ENCODE measurements around the gene ANKRD33B. TPM values are rescaled to one million over a fixed set of nuclear protein-coding genes. Genes with fewer than 3 reads are reported as not detected.

The ANKRD33B gene
- total RNA-seq, 4 donors from 2014 or later, result 4.4 to 17.2 (median 5.9) TPM

DNA sequence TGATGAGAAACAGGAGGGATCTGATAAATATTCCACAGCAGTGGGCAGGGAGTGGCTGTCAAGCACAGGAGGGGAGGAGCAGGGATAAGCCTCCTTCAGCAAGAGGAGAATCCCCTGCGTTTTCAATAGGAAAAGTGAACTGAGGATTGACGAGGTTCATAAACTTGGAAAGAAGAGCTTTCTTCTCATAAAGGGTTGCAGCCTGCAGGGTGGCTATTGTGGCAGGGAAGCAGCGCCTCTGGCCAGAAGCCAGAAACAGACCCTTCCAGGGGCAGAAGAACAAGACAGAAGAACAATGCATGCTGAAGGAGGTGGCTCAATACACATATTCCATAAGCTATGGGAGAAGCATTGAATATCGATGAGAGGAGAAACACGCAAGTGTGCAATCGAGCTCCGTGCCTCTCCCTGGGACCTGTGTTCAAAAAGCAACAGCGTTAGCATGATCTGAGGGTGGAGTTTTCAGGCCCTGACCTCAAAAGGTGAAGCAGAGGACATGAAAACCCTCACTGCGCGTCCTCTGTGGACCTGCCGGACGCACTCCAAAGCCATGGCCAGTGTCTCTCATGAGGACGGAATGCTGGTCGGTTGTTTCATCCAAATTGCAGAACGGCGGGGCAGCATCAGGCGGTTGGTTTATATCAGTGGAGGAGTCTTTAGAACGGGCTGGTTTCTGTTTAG lies 67.6 kb downstream of the ANKRD33B start:
- H3K4me1 ChIP-seq, result peaks cover 0 to 22% (median 11%) of the 10 kb centered on the region in 3 donors
- 74 to 84% methylated on average over 14 to 16 of the region's 18 CpGs for WGBS, 2 donors (ENCODE audit: low coverage in 1 of 2)
- peaks cover 66% of the 10 kb centered on the region for H3K27me3 ChIP-seq
- H3K27ac ChIP-seq, result no peak overlapping the region
- no peak for TF ChIP-seq POLR2A (IDR thresholded peaks at IDR 0.05)
- no peaks in the 10 kb centered on the region for H3K36me3 ChIP-seq
- no peak for ATAC-seq
- no peak overlapping the region for H3K4me3 ChIP-seq
- no peaks in the 10 kb centered on the region for H3K9me3 ChIP-seq

DNA sequence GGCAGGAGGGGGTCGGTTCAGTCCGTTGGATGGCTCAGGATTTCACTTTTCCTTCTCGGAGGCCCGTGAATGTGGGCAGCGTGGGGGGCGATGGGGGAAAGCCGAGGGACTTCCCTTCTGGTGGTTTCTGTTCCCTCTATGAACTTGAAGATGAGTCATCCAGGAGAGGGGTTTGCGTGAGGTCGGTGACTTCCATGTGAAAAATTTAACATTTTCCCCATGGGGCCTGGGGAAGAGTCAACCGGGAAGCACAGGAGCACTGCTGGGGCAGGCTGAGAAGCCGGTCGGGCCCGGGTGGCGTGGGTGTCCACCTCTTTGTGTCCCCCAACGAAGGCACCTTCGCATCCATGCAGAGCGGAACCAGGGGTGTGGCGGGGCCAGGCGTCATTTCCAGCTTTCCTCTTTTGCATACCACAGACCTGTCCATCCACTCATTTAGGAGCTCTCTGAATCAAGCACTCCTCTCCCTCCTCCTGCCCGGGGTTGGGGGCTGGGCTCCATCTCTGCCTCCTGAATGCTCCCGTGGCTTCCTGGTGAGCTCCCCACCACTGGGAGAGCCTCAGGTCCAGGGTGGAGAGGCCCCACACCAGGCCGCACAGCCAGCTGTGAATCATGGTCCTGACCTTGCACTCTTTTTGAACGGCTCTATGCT lies 68.4 kb downstream of the ANKRD33B start:
- no peak overlapping the region for H3K4me3 ChIP-seq
- no peak for ATAC-seq
- no peaks in the 10 kb centered on the region for H3K36me3 ChIP-seq
- H3K9me3 ChIP-seq, result no peaks in the 10 kb centered on the region
- H3K27ac ChIP-seq, result no peak overlapping the region
- peaks cover 68% of the 10 kb centered on the region for H3K27me3 ChIP-seq
- 62 to 67% methylated on average over 6 to 16 of the region's 23 CpGs for WGBS, 2 donors (ENCODE audit: low coverage in 1 of 2)
- TF ChIP-seq EP300 (IDR thresholded peaks at IDR 0.05) (no peak), POLR2AphosphoS5 (IDR thresholded peaks at IDR 0.05) (no peak), POLR2A (IDR thresholded peaks at IDR 0.05) (no peak)
- TF ChIP-seq, protein P1, sequence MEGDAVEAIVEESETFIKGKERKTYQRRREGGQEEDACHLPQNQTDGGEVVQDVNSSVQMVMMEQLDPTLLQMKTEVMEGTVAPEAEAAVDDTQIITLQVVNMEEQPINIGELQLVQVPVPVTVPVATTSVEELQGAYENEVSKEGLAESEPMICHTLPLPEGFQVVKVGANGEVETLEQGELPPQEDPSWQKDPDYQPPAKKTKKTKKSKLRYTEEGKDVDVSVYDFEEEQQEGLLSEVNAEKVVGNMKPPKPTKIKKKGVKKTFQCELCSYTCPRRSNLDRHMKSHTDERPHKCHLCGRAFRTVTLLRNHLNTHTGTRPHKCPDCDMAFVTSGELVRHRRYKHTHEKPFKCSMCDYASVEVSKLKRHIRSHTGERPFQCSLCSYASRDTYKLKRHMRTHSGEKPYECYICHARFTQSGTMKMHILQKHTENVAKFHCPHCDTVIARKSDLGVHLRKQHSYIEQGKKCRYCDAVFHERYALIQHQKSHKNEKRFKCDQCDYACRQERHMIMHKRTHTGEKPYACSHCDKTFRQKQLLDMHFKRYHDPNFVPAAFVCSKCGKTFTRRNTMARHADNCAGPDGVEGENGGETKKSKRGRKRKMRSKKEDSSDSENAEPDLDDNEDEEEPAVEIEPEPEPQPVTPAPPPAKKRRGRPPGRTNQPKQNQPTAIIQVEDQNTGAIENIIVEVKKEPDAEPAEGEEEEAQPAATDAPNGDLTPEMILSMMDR (IDR thresholded peaks at IDR 0.05), result no peak
- H3K4me1 ChIP-seq, result peaks cover 0 to 15% (median 5%) of the 10 kb centered on the region in 3 donors

DNA sequence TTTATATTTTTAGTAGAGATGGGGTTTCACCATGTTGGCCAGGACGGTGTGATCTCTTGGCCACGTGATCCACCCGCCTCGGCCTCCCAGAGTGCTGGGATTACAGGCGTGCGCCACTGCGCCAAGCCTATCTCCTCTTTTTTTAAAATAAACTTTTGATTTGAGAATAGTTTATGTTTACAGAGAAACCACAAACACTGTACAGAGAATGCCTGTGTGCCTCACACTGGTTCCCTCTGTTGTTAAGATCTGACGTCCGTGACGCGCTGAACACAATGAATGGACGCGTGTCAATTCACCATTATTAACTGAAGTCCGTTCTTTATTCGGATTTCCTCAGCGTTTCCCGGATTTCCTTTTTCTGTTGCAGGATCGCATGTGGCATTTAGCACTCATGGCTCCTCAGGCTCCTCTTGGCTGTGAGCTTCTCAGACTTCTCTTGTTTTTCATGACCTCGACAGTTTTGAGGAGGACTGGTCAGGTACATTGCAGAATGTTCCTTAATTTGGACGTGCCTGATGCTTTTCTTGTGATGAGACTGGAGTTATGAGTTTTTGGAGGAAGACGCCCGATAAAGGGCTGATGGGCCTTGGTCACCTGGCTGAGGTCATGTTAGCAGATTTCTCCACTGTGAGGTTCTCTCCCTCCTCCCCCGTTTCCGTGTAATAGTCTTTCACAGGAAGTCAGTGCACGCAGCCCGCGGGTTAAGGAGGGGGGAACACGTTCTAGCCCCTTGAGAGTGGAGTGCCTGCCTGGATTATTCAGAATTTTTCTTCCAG lies 69.6 kb downstream of the ANKRD33B start:
- H3K36me3 ChIP-seq, result no peaks in the 10 kb centered on the region
- TF ChIP-seq POLR2A (IDR thresholded peaks at IDR 0.05) (no peak), POLR2AphosphoS5 (IDR thresholded peaks at IDR 0.05) (no peak)
- TF ChIP-seq, protein P1 (IDR thresholded peaks at IDR 0.05), result no peak
- ATAC-seq, result no peak
- peaks cover 74% of the 10 kb centered on the region for H3K27me3 ChIP-seq
- WGBS, 2 donors (ENCODE audit: low coverage in 1 of 2), result 62 to 71% methylated on average over 9 to 27 of the region's 28 CpGs
- H3K27ac ChIP-seq, result no peak overlapping the region
- H3K4me3 ChIP-seq, result no peak overlapping the region
- H3K9me3 ChIP-seq, result no peaks in the 10 kb centered on the region
- H3K4me1 ChIP-seq, result peaks cover 0 to 2% (median 0%) of the 10 kb centered on the region in 3 donors

DNA sequence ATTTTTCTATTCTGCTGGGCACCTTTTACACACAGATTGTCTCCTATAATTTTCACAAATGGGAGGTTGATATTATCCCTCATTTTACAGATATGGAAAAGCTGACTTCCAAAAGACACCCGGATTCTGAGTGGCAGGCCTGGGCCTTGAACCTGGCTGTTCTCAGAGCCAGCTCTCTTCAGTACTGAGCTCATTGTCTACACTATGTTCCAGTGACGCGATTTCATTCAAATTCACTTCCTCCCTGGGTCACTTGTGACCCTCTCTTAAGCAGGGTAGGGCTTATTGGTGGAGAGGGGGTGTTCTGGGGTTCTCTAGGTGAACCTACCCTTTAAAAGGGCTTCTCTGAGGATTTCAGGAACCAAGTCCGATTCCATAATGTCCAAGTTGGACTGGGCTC lies 70.2 kb downstream of the ANKRD33B start:
- peaks cover 74% of the 10 kb centered on the region for H3K27me3 ChIP-seq
- H3K9me3 ChIP-seq, result no peaks in the 10 kb centered on the region
- no peaks in the 10 kb centered on the region for H3K4me1 ChIP-seq
- H3K27ac ChIP-seq, result no peak overlapping the region
- TF ChIP-seq EP300 (IDR thresholded peaks at IDR 0.05), result no peak
- TF ChIP-seq, protein P1 (IDR thresholded peaks at IDR 0.05), result no peak
- TF ChIP-seq POLR2A (IDR thresholded peaks at IDR 0.05), result no peak
- TF ChIP-seq POLR2AphosphoS5 (IDR thresholded peaks at IDR 0.05), result no peak
- no peak overlapping the region for H3K4me3 ChIP-seq
- 70 to 74% methylated on average over 2 to 4 of the region's 4 CpGs for WGBS, 2 donors (ENCODE audit: low coverage in 1 of 2)
- no peak for ATAC-seq
- H3K36me3 ChIP-seq, result no peaks in the 10 kb centered on the region

DNA sequence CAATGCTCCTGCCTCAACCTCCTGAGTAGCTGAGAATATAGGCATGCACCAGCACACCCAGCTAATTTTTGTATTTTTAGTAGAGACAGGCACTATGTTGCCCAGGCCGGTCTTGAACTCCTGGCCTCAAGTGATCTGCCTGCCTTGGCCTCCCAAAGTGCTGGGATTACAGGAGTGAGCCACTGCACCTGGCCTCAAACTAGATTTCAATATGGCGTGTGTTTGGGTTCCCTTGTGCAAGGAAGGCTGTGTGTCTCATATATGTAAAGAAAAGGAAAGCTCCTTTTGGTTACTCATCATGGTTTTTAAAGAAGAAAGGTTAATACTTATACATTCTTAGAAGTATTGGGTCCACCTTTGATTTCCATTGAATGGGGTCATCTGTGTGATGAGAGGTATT lies 70.7 kb downstream of the ANKRD33B start:
- Histone ChIP-seq H3K9me3 (no peaks in the 10 kb centered on the region), H3K4me1 (no peaks in the 10 kb centered on the region), H3K4me3 (no peak overlapping the region), H3K27ac (no peak overlapping the region), H3K36me3 (no peaks in the 10 kb centered on the region), H3K27me3 (peaks cover 73% of the 10 kb centered on the region)
- WGBS, 2 donors (ENCODE audit: low coverage in 1 of 2), result 80% methylated on average over 2 of the region's 2 CpGs; no CpG with 5 or more reads in 1 of the 2 donors
- TF ChIP-seq, protein P1 (IDR thresholded peaks at IDR 0.05), result no peak
- TF ChIP-seq POLR2AphosphoS5 (IDR thresholded peaks at IDR 0.05) (no peak), EP300 (IDR thresholded peaks at IDR 0.05) (no peak), POLR2A (IDR thresholded peaks at IDR 0.05) (no peak)
- ATAC-seq, result no peak
